Gastrocnemius medialis (tissue), 4 donors: Measurements from ENCODE around the gene MAP3K4. TPM values are rescaled to one million over a fixed set of nuclear protein-coding genes. Genes with fewer than 3 reads are reported as not detected.
"Not testable (repeated sequence)": the region's sequence is repeated elsewhere in the genome, so short reads cannot be mapped to it uniquely, and the experiment has no call there.

Experiments used
- ATAC-seq, 2 donors: fragments of 150-250 bp; one replicate each; pipeline ENCODE4 v1.9.1; 2016
- DNase-seq, 2 donors: peaks; one replicate each; pipeline ENCODE4 v3.0.0-alpha.2; 2019
- H3K27ac ChIP-seq, 4 donors: fragments of 200-600 bp; sonication (generic); 1 replicate in 1 of 4; 2 replicates in 3 of 4; pipeline ENCODE4 v1.5.1; 2016 to 2018; ENCODE audit warnings: mild to moderate bottlenecking in 2 of 4, moderate library complexity in 1 of 4
- H3K27me3 ChIP-seq, 3 donors: fragments of 200-600 bp; sonication (generic) in 2 of 3; 1 replicate in 1 of 3; 2 replicates in 2 of 3; pipeline versions ENCODE4 v1.5.1 to v1.6.0; 2016 to 2019; ENCODE audit warnings: mild to moderate bottlenecking in 1 of 3, moderate library complexity in 1 of 3
- H3K36me3 ChIP-seq, 2 donors: fragments of 200-600 bp; sonication (generic) in 1 of 2; one replicate each; pipeline ENCODE4 v1.5.1; 2017 to 2018
- H3K4me1 ChIP-seq, 2 donors: fragments of 200-600 bp; sonication (generic) in 1 of 2; one replicate each; pipeline ENCODE4 v1.5.1; 2016 to 2017; ENCODE audit warnings: mild to moderate bottlenecking in 2 of 2
- H3K4me3 ChIP-seq, 4 donors: fragments of 200-600 bp; sonication (generic) in 3 of 4; 1 replicate in 1 of 4; 2 replicates in 3 of 4; pipeline ENCODE4 v1.5.1; 2016 to 2019; ENCODE audit warnings: mild to moderate bottlenecking in 2 of 4
- H3K9me3 ChIP-seq, 3 donors: fragments of 200-600 bp; sonication (generic) in 2 of 3; 1 replicate in 1 of 3; 2 replicates in 2 of 3; pipeline ENCODE4 v1.5.1; 2016 to 2019
- POLR2A ChIP-seq, 2 donors: fragments of 450-650 bp; IDR thresholded peaks; one replicate each; pipeline ENCODE4 v1.6.1; 2017; ENCODE audit warnings: antibody characterized with exemption in 2 of 2, mild to moderate bottlenecking in 2 of 2, moderate library complexity in 2 of 2
- in situ Hi-C, 4 donors: fragments of 200-750 bp; cut with MboI; loops; one replicate each; pipeline versions ENCODE4 v1.15.0 to v1.8.0; 2017; ENCODE audit warnings: low sequenced_read_pairs in 4 of 4
- intact Hi-C: fragments of 100-400 bp; cut with DNase I; formaldehyde crosslinking; loops from one replicate; pipeline ENCODE4 v1.15.1; 2023; ENCODE audit warnings: low total_unique reads
- total RNA-seq, 4 donors: library from RNA; depleted of rRNA; stranded (reverse); fragments of >200 nt; gene quantifications; one replicate each; pipeline versions ENCODE4 v1.1.0 to v1.2.3, GENCODE V29; 2016
- TF ChIP-seq, protein P1 (sequence below), 5 experiments: fragments of 450-650 bp in 3 of 5; fragments of 200-600 bp in 2 of 5; sonication (generic) in 2 of 5; IDR thresholded peaks in 4 of 5; conservative IDR thresholded peaks in 1 of 5; 1 replicate in 4 of 5; 2 replicates in 1 of 5; pipeline ENCODE4 v1.5.1; 2016 to 2019; ENCODE audit warnings: antibody characterized with exemption in 5 of 5, mild to moderate bottlenecking in 3 of 5, moderate library complexity in 3 of 5

The MAP3K4 gene
- total RNA-seq, 4 donors from 2014 or later: 17.4 to 28.1 (median 23.6) TPM

DNA sequence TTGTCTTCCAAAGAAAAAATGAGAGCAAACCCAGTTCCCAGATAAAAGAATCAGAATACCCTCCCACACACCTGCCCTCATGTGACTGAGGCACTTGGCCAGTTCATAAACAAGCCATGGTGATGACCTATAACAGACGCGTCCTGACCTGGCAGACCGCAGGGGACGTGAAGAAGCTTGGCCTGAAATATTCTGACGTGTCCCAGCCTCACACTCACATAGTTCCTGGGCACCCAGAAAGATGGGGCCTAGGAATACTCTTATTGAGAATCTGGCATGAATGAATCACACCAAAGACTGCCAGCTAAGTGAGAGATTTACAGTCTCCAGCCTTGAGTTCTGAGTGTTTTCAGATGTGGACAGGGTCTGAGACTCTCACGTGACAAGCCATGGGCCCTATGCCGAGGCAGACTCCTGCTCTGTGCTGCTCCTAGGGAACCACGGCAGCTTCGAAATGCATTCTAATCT, 17.2 kb upstream of the MAP3K4 start:
- intact Hi-C loops: no loop called here
- Histone ChIP-seq H3K4me1 (no peaks in the 10 kb centered on the region), H3K9me3 (no peaks in the 10 kb centered on the region), H3K27me3 (no peaks in the 10 kb centered on the region), H3K36me3 (no peaks in the 10 kb centered on the region), H3K27ac (no peak overlapping the region), H3K4me3 (no peak overlapping the region)
- TF ChIP-seq POLR2A (IDR thresholded peaks at IDR 0.05): no peak
- TF ChIP-seq, protein P1, sequence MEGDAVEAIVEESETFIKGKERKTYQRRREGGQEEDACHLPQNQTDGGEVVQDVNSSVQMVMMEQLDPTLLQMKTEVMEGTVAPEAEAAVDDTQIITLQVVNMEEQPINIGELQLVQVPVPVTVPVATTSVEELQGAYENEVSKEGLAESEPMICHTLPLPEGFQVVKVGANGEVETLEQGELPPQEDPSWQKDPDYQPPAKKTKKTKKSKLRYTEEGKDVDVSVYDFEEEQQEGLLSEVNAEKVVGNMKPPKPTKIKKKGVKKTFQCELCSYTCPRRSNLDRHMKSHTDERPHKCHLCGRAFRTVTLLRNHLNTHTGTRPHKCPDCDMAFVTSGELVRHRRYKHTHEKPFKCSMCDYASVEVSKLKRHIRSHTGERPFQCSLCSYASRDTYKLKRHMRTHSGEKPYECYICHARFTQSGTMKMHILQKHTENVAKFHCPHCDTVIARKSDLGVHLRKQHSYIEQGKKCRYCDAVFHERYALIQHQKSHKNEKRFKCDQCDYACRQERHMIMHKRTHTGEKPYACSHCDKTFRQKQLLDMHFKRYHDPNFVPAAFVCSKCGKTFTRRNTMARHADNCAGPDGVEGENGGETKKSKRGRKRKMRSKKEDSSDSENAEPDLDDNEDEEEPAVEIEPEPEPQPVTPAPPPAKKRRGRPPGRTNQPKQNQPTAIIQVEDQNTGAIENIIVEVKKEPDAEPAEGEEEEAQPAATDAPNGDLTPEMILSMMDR (IDR thresholded peaks at IDR 0.05 in 4 of 5, conservative IDR thresholded peaks at IDR 0.05 in 1 of 5): no peak
- in situ Hi-C loops: no loop called here
- DNase-seq (peak in 1 of 2 donors; percentile 36), ATAC-seq (peak in 1 of 2 donors; percentile 64)

DNA sequence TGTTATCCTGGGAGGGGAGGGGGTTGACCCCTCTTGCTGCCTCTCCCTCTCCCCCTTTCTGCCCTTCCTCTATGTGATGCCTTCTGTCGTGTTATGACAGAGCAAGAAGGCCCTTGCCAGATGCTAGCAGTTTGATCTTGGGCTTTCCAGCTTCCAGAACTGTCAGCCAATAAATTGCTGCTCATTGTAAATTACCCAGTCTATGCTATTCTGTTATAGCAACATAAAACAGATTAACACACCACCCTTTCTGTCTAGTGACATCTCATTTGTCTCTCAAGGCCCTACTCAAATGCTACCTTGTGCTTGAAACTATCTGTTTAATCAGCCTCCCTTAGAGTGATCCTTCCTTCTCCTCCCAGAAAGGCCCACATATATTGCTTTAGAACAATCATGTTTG, 16.4 kb upstream of the MAP3K4 start:
- Histone ChIP-seq H3K36me3 (no peaks in the 10 kb centered on the region), H3K27me3 (no peaks in the 10 kb centered on the region), H3K4me3 (no peak overlapping the region), H3K27ac (no peak overlapping the region), H3K9me3 (no peaks in the 10 kb centered on the region), H3K4me1 (no peaks in the 10 kb centered on the region)
- in situ Hi-C loops (no loop called here), intact Hi-C loops (no loop called here)
- no peak for ATAC-seq
- TF ChIP-seq, protein P1 (IDR thresholded peaks at IDR 0.05 in 4 of 5, conservative IDR thresholded peaks at IDR 0.05 in 1 of 5): no peak
- no peak for TF ChIP-seq POLR2A (IDR thresholded peaks at IDR 0.05)
- no peak for DNase-seq

DNA sequence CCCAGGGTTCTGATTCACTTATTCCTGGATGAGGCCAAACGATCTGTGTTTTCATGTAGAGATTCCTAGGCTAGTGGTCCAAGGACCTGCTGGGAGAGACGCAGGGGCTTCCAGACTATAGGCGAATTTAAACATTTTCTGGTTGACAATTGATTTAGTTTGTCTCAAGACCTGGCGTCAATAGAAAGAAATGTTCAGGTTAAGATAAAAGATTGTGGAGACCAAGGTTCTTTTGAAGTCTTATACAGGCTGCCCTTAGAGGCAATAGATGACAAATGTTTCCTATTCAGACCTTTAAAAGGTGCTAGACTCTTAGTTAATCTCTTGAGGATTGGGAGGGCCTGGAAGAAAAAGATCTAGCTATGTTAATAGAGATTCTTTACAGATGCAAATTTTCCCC, 15.6 kb upstream of the MAP3K4 start:
- ATAC-seq, H3K36me3 ChIP-seq, H3K4me3 ChIP-seq, H3K9me3 ChIP-seq, intact Hi-C loops, H3K27me3 ChIP-seq, in situ Hi-C loops, H3K27ac ChIP-seq, H3K4me1 ChIP-seq, DNase-seq: not testable (repeated sequence)

DNA sequence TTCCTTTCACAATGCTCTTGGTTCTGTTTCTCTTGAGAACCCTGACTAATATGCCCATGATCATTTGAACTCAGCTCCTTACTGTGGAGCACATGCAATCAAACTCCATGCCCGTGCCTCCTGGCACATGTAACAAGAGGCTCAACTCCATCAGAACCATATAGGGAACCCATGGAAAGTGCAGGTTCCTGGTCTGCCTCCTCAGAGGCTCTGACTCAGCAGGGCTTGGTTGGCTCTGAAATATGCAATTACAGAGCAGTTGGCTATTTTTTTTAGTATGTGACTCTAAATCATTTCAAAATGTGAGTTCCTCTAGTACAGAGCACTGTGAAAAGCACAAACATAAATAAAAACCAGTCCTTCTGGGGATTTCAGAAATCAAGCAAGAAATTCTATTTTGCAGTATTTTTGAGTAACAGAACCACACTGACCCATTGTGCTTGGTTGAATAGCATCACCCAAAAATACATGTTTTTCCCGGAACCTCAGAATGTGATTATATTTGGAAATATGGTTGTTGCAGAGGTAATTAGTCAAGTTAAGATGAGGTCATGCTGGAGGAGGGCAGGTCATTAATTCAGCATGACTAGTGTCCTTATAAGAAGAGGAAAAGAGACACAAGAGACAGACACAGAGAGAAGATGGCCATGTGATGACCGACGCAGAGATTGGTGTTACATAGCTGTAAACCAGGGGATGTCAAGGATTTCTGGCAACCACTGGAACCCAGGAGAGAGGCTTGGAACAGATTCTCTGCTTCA, 13.2 kb upstream of the MAP3K4 start:
- intact Hi-C loops: no loop called here
- no peak for ATAC-seq
- Histone ChIP-seq H3K27ac (no peak overlapping the region), H3K27me3 (no peaks in the 10 kb centered on the region), H3K9me3 (no peaks in the 10 kb centered on the region), H3K36me3 (no peaks in the 10 kb centered on the region), H3K4me1 (no peaks in the 10 kb centered on the region), H3K4me3 (no peak overlapping the region)
- TF ChIP-seq POLR2A (IDR thresholded peaks at IDR 0.05): no peak
- TF ChIP-seq, protein P1 (IDR thresholded peaks at IDR 0.05 in 4 of 5, conservative IDR thresholded peaks at IDR 0.05 in 1 of 5): no peak
- DNase-seq: no peak
- in situ Hi-C loops: no loop called here

DNA sequence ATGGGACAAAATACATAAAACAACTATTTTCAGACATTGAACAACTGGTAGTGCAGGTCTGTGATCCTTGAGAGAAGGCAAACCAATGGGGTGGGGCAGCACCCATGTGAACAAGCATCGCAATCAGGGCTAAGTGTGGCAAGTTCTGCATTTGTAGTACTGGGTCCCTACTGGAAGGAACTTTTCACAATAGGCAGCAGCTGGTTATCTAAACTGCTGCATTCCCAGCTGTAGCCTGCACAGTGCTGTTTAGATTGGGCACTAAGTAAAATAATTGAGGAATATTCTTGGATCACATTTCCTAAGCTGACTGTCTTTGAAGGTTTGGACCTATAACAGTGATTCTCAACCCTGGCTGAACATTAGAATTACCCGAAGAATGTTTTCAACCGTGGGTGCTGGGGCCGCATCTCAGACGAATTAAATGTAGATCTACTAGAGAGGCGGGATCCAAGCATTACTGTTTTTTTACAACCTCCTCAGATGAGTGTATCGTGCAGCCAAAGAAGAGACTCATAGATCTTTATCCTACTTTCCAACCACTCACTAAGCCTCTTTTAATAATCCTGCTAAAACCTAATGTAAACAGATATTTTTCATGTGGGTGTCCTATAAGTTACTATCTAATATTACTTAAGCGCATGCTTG, 12.4 kb upstream of the MAP3K4 start:
- in situ Hi-C loops: no loop called here
- no peaks in the 10 kb centered on the region for H3K9me3 ChIP-seq
- H3K27ac ChIP-seq: no peak overlapping the region
- H3K27me3 ChIP-seq: no peaks in the 10 kb centered on the region
- intact Hi-C loops: no loop called here
- TF ChIP-seq, protein P1 (IDR thresholded peaks at IDR 0.05 in 4 of 5, conservative IDR thresholded peaks at IDR 0.05 in 1 of 5): no peak
- TF ChIP-seq POLR2A (IDR thresholded peaks at IDR 0.05): no peak
- H3K4me3 ChIP-seq: no peak overlapping the region
- no peaks in the 10 kb centered on the region for H3K4me1 ChIP-seq
- no peaks in the 10 kb centered on the region for H3K36me3 ChIP-seq
- no peak for ATAC-seq
- DNase-seq: no peak

DNA sequence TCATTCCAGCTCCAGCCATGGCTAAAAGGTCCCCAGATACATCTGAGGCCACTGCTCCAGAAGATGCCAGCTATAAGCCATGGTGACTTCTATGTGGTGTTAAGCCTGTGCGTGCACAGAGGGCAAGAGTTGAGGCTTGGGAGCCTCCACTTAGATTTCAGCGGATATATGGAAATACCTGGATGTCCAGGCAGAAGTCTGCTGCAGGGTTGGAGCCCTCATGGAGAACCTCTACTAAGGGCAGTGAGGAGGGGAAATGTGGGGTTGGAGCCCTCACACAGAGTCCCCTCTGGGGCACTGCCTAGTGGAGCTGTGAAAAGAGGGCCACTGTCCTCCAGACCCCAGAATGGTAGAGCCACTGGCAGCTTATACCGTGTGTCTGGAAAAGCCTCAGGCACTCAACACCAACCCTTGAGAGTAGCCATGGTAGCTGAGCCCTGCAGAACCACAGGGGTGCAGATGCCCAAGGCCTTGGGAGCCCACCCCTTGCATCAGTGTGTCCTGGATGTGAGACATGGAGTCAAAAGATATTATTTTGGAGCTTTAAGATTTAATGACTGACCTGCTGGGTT, 8.1 kb upstream of the MAP3K4 start:
- H3K4me3 ChIP-seq, in situ Hi-C loops, H3K36me3 ChIP-seq, H3K27ac ChIP-seq, intact Hi-C loops, DNase-seq, H3K27me3 ChIP-seq, H3K9me3 ChIP-seq, ATAC-seq, H3K4me1 ChIP-seq: not testable (repeated sequence)
